Measurements from ENCODE around the gene SCAF1. TPM values are rescaled to one million over a fixed set of nuclear protein-coding genes. Genes with fewer than 3 reads are reported as not detected.

SCAF1 gene
- total and polyA plus RNA-seq, 2 of the 13 experiments (the other 11 are each of a cell fraction or from before 2014, with no cell fraction given), result 3.3 to 6.1 TPM

DNA sequence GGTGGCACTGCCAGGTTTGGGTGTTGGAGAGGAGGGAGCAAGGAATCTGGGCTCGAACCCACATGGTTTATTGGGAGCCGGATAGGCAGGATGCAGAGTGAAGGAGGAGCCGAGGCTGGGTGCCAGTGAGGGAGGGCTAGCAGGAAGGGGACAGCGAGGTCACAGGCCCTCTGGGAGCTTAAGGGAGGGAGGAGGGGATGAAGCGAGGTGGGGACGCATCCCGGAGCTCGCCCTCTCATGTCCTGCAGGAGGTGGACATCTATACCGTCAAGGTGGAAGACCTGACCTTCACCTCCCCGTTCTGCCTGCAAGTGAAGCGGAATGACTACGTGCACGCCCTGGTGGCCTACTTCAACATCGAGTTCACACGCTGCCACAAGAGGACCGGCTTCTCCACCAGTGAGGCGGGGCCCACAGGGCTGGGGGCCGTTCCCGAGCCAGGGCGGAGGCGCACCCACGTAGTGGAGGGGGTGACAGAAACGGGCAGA lies 43.9 kb downstream of the SCAF1 start:
- ATAC-seq, result no peak
- Histone ChIP-seq H3K36me3 (replicated peaks in 1 of 2; ENCODE audit: control insufficient read depth in 1 of 2, insufficient read depth in 2 of 2, low read length in 2 of 2) (peaks cover 25 to 64% of the 10 kb centered on the region in 2 experiments), H3K9ac (ENCODE audit: insufficient read depth, low read depth, low read length) (no peak overlapping the region), H3K4me3 (replicated peaks in 1 of 3; ENCODE audit: insufficient read depth in 1 of 3, low read depth in 2 of 3, low read length in 3 of 3) (no peak overlapping the region), H3K27ac (ENCODE audit: extremely low read length, insufficient read depth, low read length) (no peak overlapping the region), H3K79me2 (ENCODE audit: insufficient read depth, low read length) (peaks cover 9% of the 10 kb centered on the region), H3K4me1 (ENCODE audit: insufficient read depth, low read length) (peaks cover 5% of the 10 kb centered on the region), H2AFZ (ENCODE audit: low read length) (no peak overlapping the region), H3K4me2 (ENCODE audit: low read depth, low read length) (no peak overlapping the region), H3K27me3 (ENCODE audit: control insufficient read depth in 1 of 2, insufficient read depth in 2 of 2, low read length in 2 of 2) (no peaks in the 10 kb centered on the region), H3K9me3 (ENCODE audit: low read length) (no peaks in the 10 kb centered on the region), H4K20me1 (ENCODE audit: insufficient read depth, low read length) (peaks cover 14% of the 10 kb centered on the region)
- in situ Hi-C loops (cut with HindIII; ENCODE audit: extremely low pct_ligation_motif_present, low pct_unique_long_range_greater_than_20kb), result no loop called here
- POLR2A ChIA-PET, result interaction anchor here (1.2 to 1.5 kb wide), 2 partner anchors 10 to 165 kb away, joined by 3 to 5 read pairs; partner anchors contain the start of gene PTOV1
- no peak for FAIRE-seq
- BruUV-seq (replicated peaks), result no TSS peak
- TF ChIP-seq POLR2A (IDR thresholded peaks at IDR 0.05; ENCODE audit: insufficient read depth in 1 of 2, low read depth in 2 of 2, low read length in 2 of 2), result 0 out of 4 replicates have a peak, but pooled peaks of 1 of the 2 experiments have one; percentile 32
- peak; percentile 62 for TF ChIP-seq AGO2 (optimal IDR thresholded peaks at IDR 0.05; ENCODE audit: low read depth, low read length)
- TF ChIP-seq, protein P1, sequence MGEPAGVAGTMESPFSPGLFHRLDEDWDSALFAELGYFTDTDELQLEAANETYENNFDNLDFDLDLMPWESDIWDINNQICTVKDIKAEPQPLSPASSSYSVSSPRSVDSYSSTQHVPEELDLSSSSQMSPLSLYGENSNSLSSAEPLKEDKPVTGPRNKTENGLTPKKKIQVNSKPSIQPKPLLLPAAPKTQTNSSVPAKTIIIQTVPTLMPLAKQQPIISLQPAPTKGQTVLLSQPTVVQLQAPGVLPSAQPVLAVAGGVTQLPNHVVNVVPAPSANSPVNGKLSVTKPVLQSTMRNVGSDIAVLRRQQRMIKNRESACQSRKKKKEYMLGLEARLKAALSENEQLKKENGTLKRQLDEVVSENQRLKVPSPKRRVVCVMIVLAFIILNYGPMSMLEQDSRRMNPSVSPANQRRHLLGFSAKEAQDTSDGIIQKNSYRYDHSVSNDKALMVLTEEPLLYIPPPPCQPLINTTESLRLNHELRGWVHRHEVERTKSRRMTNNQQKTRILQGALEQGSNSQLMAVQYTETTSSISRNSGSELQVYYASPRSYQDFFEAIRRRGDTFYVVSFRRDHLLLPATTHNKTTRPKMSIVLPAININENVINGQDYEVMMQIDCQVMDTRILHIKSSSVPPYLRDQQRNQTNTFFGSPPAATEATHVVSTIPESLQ (CRISPR knock-in tag; conservative IDR thresholded peaks at IDR 0.05), result no peak
- TF ChIP-seq TOPORS (CRISPR knock-in tag; IDR thresholded peaks at IDR 0.05), result no peak
- 0 out of 2 replicates have a peak, but pooled peaks have one; percentile 31 for TF ChIP-seq RBFOX2 (IDR thresholded peaks at IDR 0.05; ENCODE audit: low read depth, low read length)
- intact Hi-C loops (cut with micrococcal nuclease; ENCODE audit: unreplicated experiment), result no loop called here
- DNase-seq (ENCODE audit: low spot score), result no peak
- WGBS (ENCODE audit: low lambda C conversion rate), result 97% methylated on average over 19 of the region's 23 CpGs
- CTCF ChIA-PET (ENCODE audit: low intra/inter-chr PET ratio, low total read pairs), result no interaction called here

DNA sequence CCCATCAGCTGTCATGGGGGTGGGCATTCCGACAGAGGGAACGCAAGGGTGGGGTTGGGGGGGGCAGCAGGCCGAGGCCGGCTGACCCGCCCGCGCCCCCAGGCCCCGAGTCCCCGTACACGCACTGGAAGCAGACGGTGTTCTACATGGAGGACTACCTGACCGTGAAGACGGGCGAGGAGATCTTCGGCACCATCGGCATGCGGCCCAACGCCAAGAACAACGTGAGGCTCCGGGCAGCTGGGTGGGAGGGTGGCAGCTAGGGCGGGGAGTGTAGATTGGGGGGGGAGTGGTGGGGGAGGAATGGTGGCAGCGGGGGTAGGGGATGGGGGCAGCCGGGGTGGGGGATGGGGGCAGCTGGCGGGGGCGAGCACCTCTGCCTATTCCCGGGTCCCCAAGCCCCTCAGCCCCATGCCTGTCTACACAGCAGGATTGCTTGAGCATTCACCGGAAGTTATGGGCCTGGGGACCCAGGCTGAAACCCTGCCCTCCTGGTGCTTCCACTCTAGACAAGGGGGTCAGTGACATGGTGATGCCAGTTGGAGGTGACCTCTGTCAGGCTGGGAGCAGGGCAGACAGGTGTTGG lies 44.6 kb downstream of the SCAF1 start:
- DNase-seq (ENCODE audit: low spot score) (no peak), FAIRE-seq (no peak), ATAC-seq (no peak)
- Histone ChIP-seq H3K4me3 (replicated peaks in 1 of 3; ENCODE audit: insufficient read depth in 1 of 3, low read depth in 2 of 3, low read length in 3 of 3) (no peak overlapping the region), H2AFZ (ENCODE audit: low read length) (no peak overlapping the region), H3K27ac (ENCODE audit: extremely low read length, insufficient read depth, low read length) (no peak overlapping the region), H3K4me1 (ENCODE audit: insufficient read depth, low read length) (no peaks in the 10 kb centered on the region), H3K36me3 (replicated peaks in 1 of 2; ENCODE audit: control insufficient read depth in 1 of 2, insufficient read depth in 2 of 2, low read length in 2 of 2) (peaks cover 25 to 59% of the 10 kb centered on the region in 2 experiments), H3K9ac (ENCODE audit: insufficient read depth, low read depth, low read length) (no peak overlapping the region), H3K9me3 (ENCODE audit: low read length) (no peaks in the 10 kb centered on the region), H4K20me1 (ENCODE audit: insufficient read depth, low read length) (peaks cover 9% of the 10 kb centered on the region; the same call in 1 of the 2 replicates), H3K4me2 (ENCODE audit: low read depth, low read length) (no peak overlapping the region), H3K79me2 (ENCODE audit: insufficient read depth, low read length) (peaks cover 4% of the 10 kb centered on the region), H3K27me3 (ENCODE audit: control insufficient read depth in 1 of 2, insufficient read depth in 2 of 2, low read length in 2 of 2) (no peaks in the 10 kb centered on the region)
- BruUV-seq (replicated peaks), result no TSS peak
- ChIA-PET POLR2A (interaction anchor here (1.2 to 1.5 kb wide), 2 partner anchors 10 to 164 kb away, joined by 3 to 5 read pairs; partner anchors contain the start of gene PTOV1), CTCF (ENCODE audit: low intra/inter-chr PET ratio, low total read pairs) (no interaction called here)
- WGBS (ENCODE audit: low lambda C conversion rate), result over 99% methylated on average over 19 of the region's 27 CpGs
- TF ChIP-seq ZNF788 (CRISPR knock-in tag; IDR thresholded peaks at IDR 0.05; ENCODE audit: borderline replicate concordance) (no peak), NPAS2 (CRISPR knock-in tag; IDR thresholded peaks at IDR 0.05; ENCODE audit: borderline replicate concordance) (no peak), SNRNP70 (IDR thresholded peaks at IDR 0.05; ENCODE audit: low read depth, low read length) (no peak), ZNF549 (CRISPR knock-in tag; IDR thresholded peaks at IDR 0.05) (no peak), ZNF251 (CRISPR knock-in tag; IDR thresholded peaks at IDR 0.05) (no peak), ZNF569 (CRISPR knock-in tag; IDR thresholded peaks at IDR 0.05; ENCODE audit: borderline replicate concordance) (no peak), FOXA3 (CRISPR knock-in tag; IDR thresholded peaks at IDR 0.05) (no peak)
- TF ChIP-seq, protein P2, sequence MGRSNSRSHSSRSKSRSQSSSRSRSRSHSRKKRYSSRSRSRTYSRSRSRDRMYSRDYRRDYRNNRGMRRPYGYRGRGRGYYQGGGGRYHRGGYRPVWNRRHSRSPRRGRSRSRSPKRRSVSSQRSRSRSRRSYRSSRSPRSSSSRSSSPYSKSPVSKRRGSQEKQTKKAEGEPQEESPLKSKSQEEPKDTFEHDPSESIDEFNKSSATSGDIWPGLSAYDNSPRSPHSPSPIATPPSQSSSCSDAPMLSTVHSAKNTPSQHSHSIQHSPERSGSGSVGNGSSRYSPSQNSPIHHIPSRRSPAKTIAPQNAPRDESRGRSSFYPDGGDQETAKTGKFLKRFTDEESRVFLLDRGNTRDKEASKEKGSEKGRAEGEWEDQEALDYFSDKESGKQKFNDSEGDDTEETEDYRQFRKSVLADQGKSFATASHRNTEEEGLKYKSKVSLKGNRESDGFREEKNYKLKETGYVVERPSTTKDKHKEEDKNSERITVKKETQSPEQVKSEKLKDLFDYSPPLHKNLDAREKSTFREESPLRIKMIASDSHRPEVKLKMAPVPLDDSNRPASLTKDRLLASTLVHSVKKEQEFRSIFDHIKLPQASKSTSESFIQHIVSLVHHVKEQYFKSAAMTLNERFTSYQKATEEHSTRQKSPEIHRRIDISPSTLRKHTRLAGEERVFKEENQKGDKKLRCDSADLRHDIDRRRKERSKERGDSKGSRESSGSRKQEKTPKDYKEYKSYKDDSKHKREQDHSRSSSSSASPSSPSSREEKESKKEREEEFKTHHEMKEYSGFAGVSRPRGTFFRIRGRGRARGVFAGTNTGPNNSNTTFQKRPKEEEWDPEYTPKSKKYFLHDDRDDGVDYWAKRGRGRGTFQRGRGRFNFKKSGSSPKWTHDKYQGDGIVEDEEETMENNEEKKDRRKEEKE (IDR thresholded peaks at IDR 0.05), result no peak
- in situ Hi-C loops (cut with HindIII; ENCODE audit: extremely low pct_ligation_motif_present, low pct_unique_long_range_greater_than_20kb) (no loop called here), intact Hi-C loops (cut with micrococcal nuclease; ENCODE audit: unreplicated experiment) (no loop called here)

All from HepG2 (cell line).